ENCODE measurements around the gene GRID1. TPM values are rescaled to one million over a fixed set of nuclear protein-coding genes. Genes with fewer than 3 reads are reported as not detected.

Gene GRID1
- total RNA-seq, 1 donor from 2014 or later, result 9.2 TPM

- Mint-ChIP-seq H3K27me3 (peaks cover 6% of the 10 kb centered on the region), H3K27ac (no peak overlapping the region), H3K9me3 (no peaks in the 10 kb centered on the region), H3K4me3 (no peak overlapping the region), H3K36me3 (no peaks in the 10 kb centered on the region), H3K4me1 (ENCODE audit: unreplicated experiment) (peaks cover 5% of the 10 kb centered on the region)
- DNase-seq (ENCODE audit: extremely low spot score, unreplicated experiment), result no peak
- TF ChIP-seq CTCF (conservative IDR thresholded peaks at IDR 0.05), result no peak
Measured at GRCh38 chr10:85598646-85599045, 767.9 kb downstream of the GRID1 start.

DNA sequence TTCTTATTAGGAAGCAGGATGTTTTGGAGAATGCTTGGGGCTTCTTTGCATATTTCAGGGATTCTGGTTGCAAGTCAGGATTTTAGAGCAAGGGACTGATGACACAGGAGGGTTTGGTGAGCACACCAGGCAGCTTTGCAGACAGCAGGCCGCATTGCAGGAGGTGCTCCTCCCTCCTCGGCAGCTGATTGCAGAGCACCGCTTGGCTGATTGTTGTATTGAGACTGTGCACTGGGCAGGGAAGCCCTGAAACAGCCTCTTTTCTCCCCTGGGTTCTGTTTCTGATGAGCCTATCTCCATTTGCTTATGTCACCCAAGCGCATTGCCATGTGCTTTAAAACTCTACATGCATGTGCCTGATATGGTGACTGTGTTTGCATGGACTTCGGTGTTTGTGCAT lies 769.6 kb downstream of the GRID1 start:
- TF ChIP-seq CTCF (conservative IDR thresholded peaks at IDR 0.05), result no peak
- Mint-ChIP-seq H3K27me3 (peaks cover 6% of the 10 kb centered on the region), H3K4me1 (ENCODE audit: unreplicated experiment) (peaks cover 5% of the 10 kb centered on the region), H3K27ac (no peak overlapping the region), H3K36me3 (no peaks in the 10 kb centered on the region), H3K9me3 (no peaks in the 10 kb centered on the region), H3K4me3 (no peak overlapping the region)
- no peak for DNase-seq (ENCODE audit: extremely low spot score, unreplicated experiment)

GRCh38 chr10:85596389-85596788 lies 770.2 kb downstream of the GRID1 start:
- H3K4me3 Mint-ChIP-seq, result no peak overlapping the region
- H3K27me3 Mint-ChIP-seq, result peaks cover 6% of the 10 kb centered on the region
- no peak for TF ChIP-seq CTCF (conservative IDR thresholded peaks at IDR 0.05)
- H3K4me1 Mint-ChIP-seq (ENCODE audit: unreplicated experiment), result peaks cover 5% of the 10 kb centered on the region
- no peak overlapping the region for H3K27ac Mint-ChIP-seq
- no peak for DNase-seq (ENCODE audit: extremely low spot score, unreplicated experiment)
- H3K36me3 Mint-ChIP-seq, result no peaks in the 10 kb centered on the region
- no peaks in the 10 kb centered on the region for H3K9me3 Mint-ChIP-seq

GRCh38 chr10:85594239-85594638 lies 772.4 kb downstream of the GRID1 start:
- no peak overlapping the region for H3K4me3 Mint-ChIP-seq
- H3K27ac Mint-ChIP-seq, result no peak overlapping the region
- H3K9me3 Mint-ChIP-seq, result no peaks in the 10 kb centered on the region
- no peak for DNase-seq (ENCODE audit: extremely low spot score, unreplicated experiment)
- peaks cover 6% of the 10 kb centered on the region for H3K27me3 Mint-ChIP-seq
- no peak for TF ChIP-seq CTCF (conservative IDR thresholded peaks at IDR 0.05)
- no peaks in the 10 kb centered on the region for H3K36me3 Mint-ChIP-seq
- H3K4me1 Mint-ChIP-seq (ENCODE audit: unreplicated experiment), result peaks cover 5% of the 10 kb centered on the region

- Mint-ChIP-seq H3K27me3 (peaks cover 6% of the 10 kb centered on the region), H3K27ac (no peak overlapping the region), H3K9me3 (no peaks in the 10 kb centered on the region), H3K4me1 (ENCODE audit: unreplicated experiment) (peaks cover 5% of the 10 kb centered on the region), H3K36me3 (no peaks in the 10 kb centered on the region), H3K4me3 (no peak overlapping the region)
- DNase-seq (ENCODE audit: extremely low spot score, unreplicated experiment), result no peak
- TF ChIP-seq CTCF (conservative IDR thresholded peaks at IDR 0.05), result no peak
Measured at GRCh38 chr10:85593226-85593772, 773.3 kb downstream of the GRID1 start.

DNA sequence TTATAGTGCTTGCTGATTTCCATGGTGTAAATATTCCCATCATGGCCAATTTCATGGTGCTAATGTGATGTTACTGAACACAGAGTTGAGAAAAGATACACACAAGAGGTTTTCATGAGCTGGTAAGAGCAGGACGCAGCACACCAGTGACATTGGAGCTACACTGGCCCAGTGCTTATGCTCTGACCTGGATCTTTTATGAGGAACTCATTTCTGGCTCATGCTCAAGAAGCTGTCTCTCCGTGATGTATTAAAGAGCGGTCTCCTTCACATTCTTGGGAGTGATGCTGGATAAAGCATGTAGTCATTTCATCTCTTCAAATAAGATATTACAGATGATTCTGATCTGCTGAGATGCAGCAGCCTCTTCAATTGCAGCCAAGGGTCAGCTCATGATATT lies 785.2 kb downstream of the GRID1 start:
- Mint-ChIP-seq H3K36me3 (no peaks in the 10 kb centered on the region), H3K27me3 (no peaks in the 10 kb centered on the region), H3K9me3 (peaks cover 9% of the 10 kb centered on the region), H3K4me3 (no peak overlapping the region), H3K27ac (no peak overlapping the region), H3K4me1 (ENCODE audit: unreplicated experiment) (no peaks in the 10 kb centered on the region)
- DNase-seq (ENCODE audit: extremely low spot score, unreplicated experiment), result no peak
- no peak for TF ChIP-seq CTCF (conservative IDR thresholded peaks at IDR 0.05)

Data from type B pancreatic cell (in vitro differentiated cells).